Hepatocyte (in vitro differentiated cells): ENCODE results near the gene TAF10.

Experiments
- CTCF ChIP-seq: fragments of 200-600 bp; sonication (generic); IDR thresholded peaks from 2 replicates; pipeline ENCODE4 v1.5.1; 2016; ENCODE audit warnings: antibody characterized with exemption, mild to moderate bottlenecking; ENCODE audit not compliant: poor library complexity
- EZH2phosphoT487 ChIP-seq: fragments of 200-600 bp; sonication (generic); IDR thresholded peaks from one replicate; pipeline ENCODE4 v1.6.1; 2018; ENCODE audit warnings: antibody characterized with exemption, mild to moderate bottlenecking, low read depth, moderate library complexity; ENCODE audit not compliant: unreplicated experiment, severe bottlenecking

- TF ChIP-seq CTCF (no peak), EZH2phosphoT487 (no peak)
These were observed 48.7 kb upstream of the TAF10 start for GRCh38 chr11:6660712-6661111.
